ENCODE results near the gene C1QL4. TPM values are rescaled to one million over a fixed set of nuclear protein-coding genes. Genes with fewer than 3 reads are reported as not detected.
"Not testable (repeated sequence)": the region's sequence is repeated elsewhere in the genome, so short reads cannot be mapped to it uniquely, and the experiment has no call there.

The C1QL4 gene
- total RNA-seq, 1 experiment from 2014 or later = 1.7 TPM

DNA sequence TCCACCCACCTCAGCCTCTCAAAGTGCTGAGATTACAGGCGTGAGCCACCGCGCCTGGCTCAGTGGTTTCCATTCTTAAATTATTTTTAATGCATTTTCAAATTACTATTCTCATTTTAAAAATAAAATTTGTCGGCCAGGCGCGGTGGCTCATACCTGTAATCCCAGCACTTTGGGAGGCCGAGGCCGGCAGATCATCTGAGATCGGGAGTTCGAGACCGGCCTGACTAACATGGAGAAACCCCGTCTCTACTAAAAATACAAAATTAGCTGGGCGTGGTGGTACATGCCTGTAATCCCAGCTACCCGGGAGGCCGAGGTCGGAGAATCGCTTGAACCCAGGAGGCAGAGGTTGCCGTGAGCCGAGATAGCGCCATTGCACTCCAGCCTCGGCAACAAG is 3.2 kb downstream of the C1QL4 start:
- DNase-seq (ENCODE audit: low read depth) = not testable (repeated sequence)

DNA sequence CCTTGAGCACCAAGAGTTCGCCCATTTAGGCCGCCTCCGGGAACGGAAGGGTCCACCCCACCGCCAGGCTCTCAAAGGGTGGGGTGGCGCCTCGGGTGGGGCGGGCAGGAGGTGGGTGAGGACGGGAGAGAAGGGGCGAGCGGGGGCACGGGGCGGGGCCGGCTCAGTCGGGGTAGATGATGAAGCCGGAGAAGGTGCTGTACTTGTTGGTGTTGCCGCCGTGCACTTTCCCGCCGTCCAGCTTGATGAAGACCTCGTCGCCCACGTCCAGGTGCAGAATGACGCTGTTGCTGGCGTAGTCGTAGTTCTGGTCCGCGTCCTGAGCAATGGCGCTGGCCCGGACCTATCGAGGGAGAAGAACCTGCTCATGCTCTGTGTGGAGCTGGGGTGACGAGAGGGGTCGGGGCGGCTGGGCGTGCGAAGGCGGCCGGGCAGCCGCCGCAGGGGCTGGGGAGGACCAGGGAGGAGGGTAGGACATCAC is 4.1 kb downstream of the C1QL4 start:
- DNase-seq (ENCODE audit: low read depth) = no peak

DNA sequence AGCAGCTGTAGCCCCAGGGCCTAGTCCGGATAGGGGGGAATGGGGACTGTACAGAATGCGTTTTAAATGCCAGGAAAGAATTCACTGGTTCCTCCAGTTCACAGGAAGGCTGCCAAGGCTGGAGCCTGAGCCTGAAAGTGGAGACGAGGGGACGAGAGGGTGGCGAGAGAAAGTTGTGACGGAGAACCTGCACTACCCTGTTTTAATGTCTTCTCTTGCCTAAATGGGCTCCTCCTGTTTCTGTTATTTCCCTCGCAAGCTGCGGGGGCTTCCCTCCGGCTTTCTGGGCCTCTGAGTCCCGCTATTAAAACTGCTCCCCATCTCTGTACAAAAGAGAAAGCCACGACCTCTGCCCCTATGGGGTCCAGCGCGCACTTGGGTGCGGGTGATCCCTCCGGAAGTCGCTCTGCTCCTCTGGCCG is 4.5 kb downstream of the C1QL4 start:
- no peak for DNase-seq (ENCODE audit: low read depth)

DNA sequence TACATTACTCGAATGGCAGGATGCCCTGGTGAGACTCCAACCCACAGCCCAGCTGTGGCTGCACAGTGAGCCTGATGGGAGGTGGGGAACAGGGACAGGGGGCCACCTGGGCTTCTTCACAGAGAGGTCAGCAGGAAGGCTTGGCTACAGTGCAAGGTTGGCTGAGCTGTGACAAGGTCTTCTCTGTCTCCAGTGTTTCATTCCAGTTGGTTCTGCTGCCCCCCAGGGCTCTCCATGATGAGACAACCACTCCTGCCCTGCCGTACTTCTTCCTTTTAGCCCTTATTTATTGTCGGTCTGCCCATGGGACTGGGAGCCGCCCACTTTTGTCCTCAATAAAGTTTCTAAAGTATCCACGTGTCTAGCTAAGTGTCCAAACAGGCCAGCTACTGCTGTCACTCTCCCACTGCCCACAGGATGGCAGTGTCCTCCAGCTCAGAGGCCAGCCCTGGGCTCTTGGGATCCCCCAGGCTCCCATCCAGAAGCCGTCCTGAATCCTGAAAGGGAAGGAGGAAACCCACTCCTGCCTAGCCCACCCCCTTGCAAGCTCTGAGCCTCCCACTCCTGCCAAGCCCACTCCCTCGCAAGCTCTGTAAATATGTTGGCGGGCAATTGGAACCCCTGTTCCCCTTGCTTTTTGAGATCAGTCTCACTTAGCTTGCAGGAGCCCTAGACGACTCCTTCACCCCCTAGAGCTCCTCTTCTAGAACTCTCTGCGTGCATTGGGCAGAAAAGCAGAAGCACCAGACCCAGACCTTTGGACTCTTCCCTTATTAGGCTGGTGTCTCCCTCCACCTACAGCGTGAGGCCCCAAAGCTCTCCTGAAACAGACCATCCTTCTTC is 5.4 kb downstream of the C1QL4 start:
- DNase-seq (ENCODE audit: low read depth) = peak; percentile 47

DNA sequence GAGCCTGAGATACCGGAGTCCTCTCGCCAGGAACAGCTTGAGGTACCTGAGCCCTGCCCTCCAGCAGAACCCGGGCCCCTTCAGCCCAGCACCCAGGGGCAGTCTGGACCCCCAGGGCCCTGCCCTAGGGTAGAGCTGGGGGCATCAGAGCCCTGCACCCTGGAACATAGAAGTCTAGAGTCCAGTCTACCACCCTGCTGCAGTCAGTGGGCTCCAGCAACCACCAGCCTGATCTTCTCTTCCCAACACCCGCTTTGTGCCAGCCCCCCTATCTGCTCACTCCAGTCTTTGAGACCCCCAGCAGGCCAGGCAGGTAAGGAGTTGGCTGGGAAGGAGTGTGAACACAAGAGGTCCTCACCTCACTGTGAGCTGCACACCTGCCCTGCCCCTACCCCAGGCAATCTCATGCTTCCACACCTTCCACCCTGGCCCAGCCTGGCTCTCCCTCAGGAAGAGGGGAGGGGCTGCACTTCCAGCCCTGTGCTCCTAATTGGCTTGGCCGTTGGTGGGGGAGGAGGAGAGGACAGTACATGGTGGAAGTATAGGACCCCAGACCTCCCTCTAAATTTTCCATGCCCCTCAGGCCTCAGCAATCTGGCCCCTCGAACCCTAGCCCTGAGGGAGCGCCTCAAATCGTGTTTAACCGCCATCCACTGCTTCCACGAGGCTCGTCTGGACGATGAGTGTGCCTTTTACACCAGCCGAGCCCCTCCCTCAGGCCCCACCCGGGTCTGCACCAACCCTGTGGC is 6.2 kb downstream of the C1QL4 start:
- no peak for DNase-seq (ENCODE audit: low read depth)

DNA sequence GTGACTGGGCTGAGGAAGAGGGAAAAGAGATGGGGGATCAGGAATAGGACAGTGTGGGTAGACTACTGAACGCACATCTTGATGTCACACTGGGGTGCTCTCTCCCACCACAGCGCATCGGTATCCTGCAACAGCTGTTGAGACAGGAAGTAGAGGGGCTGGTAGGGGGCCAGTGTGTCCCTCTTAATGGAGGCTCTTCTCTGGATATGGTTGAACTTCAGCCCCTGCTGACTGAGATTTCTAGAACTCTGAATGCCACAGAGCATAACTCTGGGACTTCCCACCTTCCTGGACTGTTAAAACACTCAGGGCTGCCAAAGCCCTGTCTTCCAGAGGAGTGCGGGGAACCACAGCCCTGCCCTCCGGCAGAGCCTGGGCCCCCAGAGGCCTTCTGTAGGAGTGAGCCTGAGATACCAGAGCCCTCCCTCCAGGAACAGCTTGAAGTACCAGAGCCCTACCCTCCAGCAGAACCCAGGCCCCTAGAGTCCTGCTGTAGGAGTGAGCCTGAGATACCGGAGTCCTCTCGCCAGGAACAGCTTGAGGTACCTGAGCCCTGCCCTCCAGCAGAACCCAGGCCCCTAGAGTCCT is 6.9 kb downstream of the C1QL4 start:
- no peak for DNase-seq (ENCODE audit: low read depth)

DNA sequence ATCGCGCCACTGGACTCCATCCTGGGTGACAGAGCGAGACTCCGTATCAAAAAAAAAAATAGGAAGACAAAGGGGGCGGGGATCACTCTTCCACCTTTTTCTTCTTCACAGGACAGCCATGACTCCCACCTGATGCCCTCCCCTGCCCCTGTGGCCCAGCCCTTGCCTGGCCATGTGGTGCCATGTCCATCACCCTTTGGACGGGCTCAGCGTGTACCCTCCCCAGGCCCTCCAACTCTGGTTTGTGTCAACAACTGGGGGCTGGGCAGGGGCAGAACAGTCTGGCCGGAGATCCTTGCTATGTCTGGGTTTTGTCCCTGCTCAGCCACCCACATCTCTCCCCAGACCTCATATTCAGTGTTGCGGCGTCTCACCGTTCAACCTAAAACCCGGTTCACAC is 8.2 kb downstream of the C1QL4 start:
- DNase-seq (ENCODE audit: low read depth) = no peak

DNA sequence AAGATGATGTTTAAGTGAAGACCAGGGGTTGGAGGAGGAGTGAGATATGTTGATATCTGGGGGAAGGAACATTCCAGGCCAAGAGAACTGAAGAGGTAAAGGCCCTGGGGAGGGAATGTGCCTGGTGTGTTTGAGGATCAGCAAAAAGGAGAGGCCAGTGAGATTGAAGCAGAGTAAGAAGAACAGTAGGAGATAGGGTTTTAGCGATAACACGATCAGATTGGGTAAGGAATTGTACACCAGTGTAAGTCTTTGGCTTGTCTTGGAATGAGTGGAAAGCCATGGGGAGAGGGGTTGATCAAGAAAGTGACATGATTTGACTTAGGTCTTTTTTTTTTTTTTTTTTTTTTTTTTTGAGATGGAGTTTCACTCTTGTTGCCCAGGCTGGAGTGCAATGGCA is 9.1 kb downstream of the C1QL4 start:
- DNase-seq (ENCODE audit: low read depth) = no peak

DNA sequence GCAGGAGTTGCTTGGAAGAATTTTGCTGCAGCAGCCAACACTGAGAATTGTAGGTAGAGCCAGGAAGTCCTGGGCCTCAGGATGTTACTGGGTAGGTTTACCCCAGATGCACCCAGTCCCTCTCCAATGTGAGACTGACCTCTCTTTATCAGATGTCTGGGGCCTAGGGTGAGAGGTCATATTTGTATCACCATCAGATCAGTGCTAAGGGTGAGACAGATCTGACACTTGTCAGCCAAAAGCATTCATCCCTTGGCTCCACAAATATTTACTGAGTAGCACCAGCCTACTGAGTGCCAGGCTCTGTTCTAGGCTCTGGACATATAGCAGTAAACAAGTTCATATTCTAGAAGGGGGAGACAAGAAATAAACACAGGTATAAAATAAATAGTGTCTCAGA is 9.6 kb downstream of the C1QL4 start:
- DNase-seq (ENCODE audit: low read depth) = no peak

DNA sequence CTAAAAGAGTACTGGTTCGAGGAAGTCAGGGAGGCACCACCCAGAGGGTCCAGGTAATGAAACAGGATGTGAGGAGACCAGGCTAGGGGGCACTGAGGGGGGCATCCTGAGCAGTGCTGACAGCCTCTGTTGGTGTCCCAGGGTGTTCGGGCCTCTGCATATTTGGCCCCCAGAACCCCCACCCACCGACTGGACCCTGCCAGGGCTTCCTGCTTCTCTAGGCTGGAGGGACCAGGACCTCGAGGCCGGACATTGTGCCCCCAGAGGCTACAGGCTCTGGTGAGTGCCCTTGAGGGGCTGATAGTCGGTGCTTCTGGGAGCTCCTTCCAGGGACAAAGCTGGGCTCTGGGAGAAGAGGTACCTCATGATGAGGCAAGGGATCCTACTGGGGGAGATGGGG is 11.4 kb downstream of the C1QL4 start:
- DNase-seq (ENCODE audit: low read depth) = no peak

DNA sequence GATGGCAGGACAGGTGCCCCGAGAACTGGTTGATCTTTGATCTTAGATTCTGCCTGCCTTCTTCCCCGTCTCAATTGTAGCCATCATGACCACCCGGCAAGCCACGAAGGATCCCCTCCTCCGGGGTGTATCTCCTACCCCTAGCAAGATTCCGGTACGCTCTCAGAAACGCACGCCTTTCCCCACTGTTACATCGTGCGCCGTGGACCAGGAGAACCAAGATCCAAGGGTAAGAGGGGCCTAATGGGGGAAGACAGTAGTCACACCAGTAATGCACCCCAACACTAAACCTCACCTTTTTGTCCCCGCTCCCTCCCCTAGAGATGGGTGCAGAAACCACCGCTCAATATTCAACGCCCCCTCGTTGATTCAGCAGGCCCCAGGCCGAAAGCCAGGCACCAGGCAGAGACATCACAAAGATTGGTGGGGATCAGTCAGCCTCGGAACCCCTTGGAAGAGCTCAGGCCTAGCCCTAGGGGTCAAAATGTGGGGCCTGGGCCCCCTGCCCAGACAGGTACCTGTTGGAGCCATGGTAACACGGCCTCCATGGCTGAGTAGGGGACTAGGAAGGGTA is 13.4 kb downstream of the C1QL4 start:
- DNase-seq (ENCODE audit: low read depth) = no peak

DNA sequence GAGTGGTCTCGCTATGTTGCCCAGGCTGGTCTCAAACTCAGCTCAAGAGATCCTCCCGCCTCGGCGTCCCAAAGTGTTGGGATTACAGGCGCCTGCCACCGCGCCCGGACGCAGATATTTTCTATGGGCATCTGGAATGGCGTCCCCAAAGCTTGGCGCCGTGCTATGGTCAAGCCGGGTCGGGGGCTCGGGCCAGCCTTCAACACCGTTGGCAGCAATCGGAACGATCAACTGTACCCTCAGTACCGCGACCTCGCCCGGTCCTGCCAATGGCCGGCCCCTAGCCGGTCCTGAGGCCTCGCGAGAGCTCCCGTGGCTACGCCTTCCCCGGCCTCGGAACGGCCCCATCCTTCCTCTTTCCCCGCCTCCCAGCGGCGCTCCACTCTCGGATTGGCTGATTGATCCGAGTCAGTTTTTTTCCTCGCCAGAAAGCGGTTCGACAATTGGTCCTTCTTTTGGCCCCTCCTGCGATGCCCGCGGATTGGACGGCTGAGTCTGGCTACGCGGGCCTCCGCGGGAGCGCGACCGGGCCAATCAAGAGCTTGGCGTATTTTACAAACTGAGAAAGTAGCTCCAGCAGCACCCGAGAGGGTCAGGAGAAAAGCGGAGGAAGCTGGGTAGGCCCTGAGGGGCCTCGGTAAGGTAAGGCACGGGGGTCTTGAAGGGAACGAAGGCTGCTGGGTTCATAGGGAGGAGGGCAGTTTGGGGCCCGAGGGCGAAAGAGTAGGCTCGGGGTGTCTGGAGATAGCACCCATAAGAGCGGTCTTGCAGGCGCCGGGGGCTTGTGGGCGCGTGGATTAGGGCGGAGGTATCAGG is 14.1 kb downstream of the C1QL4 start, which contains the start of gene TROAP:
Gene TROAP (plus strand): TSS at position 548 of the 816 bp plus-strand sequence. CDS start 354 bp downstream, outside the sequence.
- DNase-seq (ENCODE audit: low read depth) = peak; percentile 97

DNA sequence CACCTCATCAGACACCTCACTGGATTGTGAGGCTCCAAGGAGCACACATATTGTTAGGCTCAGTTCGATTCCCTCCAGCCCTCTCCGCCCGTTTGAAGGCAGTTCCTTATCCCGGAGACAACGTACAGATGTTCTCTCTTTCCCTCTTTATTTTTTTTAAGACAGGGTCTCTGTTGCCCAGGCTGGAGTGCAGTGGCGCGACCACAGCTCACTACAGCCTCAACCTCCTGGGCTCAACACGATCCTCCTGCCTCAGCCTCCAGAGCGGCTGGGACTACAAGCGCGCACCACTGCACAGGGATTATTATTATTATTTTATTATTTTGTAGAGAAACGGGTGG is 14.7 kb downstream of the C1QL4 start:
- no peak for DNase-seq (ENCODE audit: low read depth)

DNA sequence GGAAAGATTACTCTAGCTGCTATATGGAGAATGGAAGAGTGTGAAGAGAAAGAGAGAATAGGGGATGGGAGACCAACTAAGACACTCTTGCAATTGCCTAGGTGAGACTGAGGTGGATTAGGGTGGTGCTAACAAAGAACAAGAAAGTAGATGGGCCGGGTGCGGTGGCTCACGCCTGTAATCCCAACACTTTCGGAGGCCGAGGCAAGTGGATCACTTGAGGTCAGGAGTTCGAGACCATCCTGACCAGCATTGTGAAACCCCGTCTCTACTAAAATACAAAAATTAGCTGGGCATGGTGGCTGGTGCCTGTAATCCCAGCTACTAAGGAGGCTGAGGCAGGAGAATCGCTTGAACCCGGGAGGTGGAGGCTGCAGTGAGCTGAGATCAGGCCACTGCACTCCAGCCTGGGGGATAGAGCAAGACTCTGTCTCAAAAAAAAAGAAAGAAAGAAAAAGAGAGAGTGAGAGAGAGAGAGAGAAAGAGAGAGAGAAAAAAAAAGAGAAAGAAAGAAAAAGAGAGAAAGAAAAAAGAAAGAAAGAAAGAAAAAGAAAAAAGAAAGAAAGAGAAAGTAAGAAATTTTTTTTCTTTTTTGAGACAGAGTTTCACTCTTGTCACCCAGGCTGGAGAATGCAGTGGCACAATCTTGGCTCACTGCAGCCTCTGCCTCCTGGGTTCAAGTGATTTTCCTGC is 16.4 kb downstream of the C1QL4 start:
- not testable (repeated sequence) for DNase-seq (ENCODE audit: low read depth)

DNA sequence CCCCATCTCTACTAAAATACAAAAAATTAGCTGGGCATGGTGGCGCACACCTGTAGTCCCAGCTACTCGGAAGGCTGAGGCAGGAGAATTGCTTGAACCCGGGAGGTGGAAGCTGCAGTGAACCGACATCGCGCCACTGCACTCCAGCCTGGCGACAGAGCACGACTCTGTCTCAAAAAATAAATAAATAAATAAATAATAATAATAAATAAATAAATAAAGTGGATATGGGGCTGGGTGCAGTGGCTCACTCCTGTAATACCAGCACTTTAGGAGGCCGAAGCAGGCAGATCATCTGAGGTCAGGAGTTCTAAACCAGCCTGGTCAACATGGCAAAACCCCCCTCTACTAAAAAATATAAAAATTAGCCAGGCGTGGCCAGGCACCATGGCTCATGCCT is 19.9 kb downstream of the C1QL4 start:
- DNase-seq (ENCODE audit: low read depth) = not testable (repeated sequence)

DNA sequence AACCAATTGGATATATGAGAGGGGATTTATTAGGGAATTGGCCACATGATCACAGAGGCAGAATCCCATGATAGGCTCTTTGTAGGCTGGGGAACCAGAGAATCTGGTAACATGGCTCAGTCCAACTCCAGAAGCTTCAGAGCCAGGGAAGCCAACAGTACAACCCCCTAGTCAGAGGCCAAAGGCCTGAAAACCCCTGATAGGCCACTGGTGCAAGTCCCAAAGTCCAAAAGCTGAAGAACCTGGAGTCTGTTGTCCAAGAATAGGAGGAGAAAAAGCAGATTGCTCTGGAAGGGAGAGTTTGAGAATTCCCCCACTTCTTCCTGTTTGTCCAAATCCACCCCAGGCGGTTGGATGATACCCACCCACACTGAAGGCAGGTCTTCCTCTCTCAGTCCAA is 22.2 kb downstream of the C1QL4 start:
- no peak for DNase-seq (ENCODE audit: low read depth)

DNA sequence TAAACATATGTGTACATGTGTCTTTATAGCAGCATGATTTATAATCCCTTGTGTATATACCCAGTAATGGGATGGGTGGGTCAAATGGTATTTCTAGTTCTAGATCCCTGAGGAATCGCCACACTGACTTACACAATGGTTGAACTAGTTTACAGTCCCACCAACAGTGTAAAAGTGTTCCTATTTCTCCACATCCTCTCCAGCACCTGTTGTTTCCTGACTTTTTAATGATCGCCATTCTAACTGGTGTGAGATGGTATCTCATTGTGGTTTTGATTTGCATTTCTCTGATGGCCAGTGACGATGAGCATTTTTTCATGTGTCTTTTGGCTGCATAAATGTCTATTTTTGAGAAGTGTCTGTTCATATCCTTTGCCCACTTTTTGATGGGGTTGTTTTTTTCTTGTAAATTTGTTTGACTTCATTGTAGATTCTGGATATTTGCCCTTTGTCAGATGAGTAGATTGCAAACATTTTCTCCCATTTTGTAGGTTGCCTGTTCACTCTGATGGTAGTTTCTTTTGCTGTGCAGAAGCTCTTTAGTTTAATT is 26.5 kb downstream of the C1QL4 start:
- DNase-seq (ENCODE audit: low read depth) = not testable (repeated sequence)

DNA sequence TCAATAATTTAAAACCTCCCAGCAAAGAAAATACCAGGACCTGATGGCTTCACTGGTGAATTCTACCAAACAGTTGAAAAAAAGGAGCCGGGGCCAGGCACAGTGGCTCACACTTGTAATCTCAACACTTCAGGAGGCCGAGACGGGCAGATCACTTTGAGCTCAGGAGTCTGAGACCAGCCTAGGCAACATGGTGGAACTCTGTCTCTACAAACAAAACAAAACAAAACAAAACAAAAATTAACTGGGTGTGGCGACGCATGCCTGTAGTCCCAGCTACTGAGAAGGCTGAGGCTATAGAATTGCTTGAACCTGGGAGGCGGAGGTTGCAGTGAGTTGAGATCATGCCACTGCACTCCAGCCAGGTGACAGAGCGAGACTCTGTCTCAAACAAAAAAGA is 27.6 kb downstream of the C1QL4 start:
- DNase-seq (ENCODE audit: low read depth) = no peak

DNA sequence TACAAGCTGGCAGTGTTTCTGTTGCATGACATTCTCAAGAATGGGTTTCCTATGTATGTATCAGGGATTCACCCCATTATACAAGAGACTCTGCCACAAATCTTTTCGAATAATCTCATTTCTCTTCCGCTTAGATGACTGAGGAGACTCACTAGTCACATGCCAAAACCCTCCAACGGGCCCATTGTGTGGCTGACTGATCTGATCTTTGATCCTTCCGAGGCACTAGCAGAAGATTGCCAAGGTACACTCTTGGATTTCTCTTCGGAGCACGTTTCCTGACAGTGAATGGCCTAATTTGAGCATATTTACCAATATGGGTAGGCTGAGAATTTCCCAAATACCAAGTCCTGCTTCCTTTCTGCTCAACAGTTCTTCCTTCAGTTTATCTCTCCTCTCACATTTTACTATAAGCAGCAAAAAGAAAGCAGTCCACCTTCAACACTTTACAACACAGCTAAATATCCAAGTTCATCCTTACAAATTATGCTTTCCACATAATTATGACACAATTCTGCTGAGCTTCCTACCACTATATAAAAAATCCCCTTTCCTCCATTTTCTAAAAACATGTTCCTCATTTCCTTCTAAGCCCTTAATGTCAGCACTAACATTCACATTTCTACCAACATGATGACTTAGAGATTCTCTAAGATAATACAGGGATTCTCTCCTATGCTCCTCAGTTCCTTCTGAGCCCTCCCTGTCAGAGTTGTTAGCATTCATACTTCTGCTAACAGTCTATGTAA is 31.1 kb downstream of the C1QL4 start:
- no peak for DNase-seq (ENCODE audit: low read depth)

DNA sequence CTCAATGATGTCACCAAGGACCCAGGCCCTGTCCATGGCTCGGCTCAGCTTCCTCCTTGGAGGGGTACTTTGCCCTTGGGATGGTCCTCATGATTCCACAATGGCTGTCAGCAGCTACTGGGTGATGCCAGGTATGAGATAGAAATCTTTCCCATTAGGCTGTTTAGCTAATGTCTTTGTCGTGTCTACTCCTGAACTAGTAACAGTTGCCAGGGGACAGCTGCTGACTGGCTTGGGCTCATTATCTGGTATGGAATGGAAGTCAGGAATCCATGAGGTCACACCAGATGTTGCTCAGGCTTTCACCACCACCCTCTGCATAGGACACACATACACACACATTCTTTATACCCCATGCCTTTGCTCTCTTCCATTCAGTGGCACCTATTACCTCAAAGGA is 32.8 kb downstream of the C1QL4 start:
- peak; percentile 24 for DNase-seq (ENCODE audit: low read depth)

All from RPMI7951 (cell line).